Loucy (cell line): ENCODE results near the gene KLF3.

ENCODE experiments used
- EZH2phosphoT487 ChIP-seq: fragments of 200-600 bp; IDR thresholded peaks from 2 replicates; pipeline ENCODE4 v1.6.1; 2018; ENCODE audit warnings: antibody characterized with exemption, mild to moderate bottlenecking, moderate library complexity, borderline replicate concordance
- TF ChIP-seq, protein P1 (sequence below): fragments of 200-600 bp; sonication (generic); conservative IDR thresholded peaks from 2 replicates; pipeline ENCODE4 v1.5.1; 2014; ENCODE audit warnings: mild to moderate bottlenecking, antibody characterized with exemption, low read length

DNA sequence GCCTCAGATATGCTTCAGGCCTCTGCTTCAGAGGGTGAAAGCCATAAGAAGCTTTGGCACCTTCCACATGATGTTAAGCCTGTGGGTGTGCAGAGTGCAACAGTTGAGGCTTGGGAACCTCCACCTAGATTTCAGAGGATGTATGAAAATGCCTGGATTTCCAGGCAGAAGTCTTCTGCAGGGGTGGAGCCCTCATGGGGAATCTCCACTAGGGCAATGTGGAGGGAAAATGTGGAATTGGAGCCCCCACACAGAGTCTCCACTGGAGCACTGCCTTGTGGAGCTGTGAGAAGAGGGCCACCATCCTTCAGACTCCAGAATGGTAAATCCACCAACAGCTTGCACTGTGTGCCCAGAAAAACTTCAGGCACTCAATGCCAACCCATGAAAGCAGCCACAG is 83.6 kb downstream of the KLF3 start:
- TF ChIP-seq, protein P1, sequence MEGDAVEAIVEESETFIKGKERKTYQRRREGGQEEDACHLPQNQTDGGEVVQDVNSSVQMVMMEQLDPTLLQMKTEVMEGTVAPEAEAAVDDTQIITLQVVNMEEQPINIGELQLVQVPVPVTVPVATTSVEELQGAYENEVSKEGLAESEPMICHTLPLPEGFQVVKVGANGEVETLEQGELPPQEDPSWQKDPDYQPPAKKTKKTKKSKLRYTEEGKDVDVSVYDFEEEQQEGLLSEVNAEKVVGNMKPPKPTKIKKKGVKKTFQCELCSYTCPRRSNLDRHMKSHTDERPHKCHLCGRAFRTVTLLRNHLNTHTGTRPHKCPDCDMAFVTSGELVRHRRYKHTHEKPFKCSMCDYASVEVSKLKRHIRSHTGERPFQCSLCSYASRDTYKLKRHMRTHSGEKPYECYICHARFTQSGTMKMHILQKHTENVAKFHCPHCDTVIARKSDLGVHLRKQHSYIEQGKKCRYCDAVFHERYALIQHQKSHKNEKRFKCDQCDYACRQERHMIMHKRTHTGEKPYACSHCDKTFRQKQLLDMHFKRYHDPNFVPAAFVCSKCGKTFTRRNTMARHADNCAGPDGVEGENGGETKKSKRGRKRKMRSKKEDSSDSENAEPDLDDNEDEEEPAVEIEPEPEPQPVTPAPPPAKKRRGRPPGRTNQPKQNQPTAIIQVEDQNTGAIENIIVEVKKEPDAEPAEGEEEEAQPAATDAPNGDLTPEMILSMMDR, result no peak
- TF ChIP-seq EZH2phosphoT487, result no peak
